Epidermal melanocyte (primary cell): ENCODE results near the gene CACNA2D4.
A peak's percentile ranks its signal among the peaks of the same experiment; 100 is the strongest.
"Not testable (repeated sequence)": the region's sequence is repeated elsewhere in the genome, so short reads cannot be mapped to it uniquely, and the experiment has no call there.

Experiments
- DNase-seq: peaks from one replicate; pipeline ENCODE4 v3.0.0; 2011; ENCODE audit warnings: low spot score; ENCODE audit not compliant: insufficient read length

CACNA2D4 gene

GRCh38 chr12:1918081-1918883 lies at the start of gene CACNA2D4:
CACNA2D4 (minus strand) TSS chr12:1918652; CDS start chr12:1918473, 179 bp downstream.
- no peak for DNase-seq

GRCh38 chr12:1966561-1967226 lies 48.2 kb upstream of the CACNA2D4 start:
- no peak for DNase-seq

GRCh38 chr12:1965916-1966315 lies 47.5 kb upstream of the CACNA2D4 start:
- DNase-seq: no peak

- no peak for DNase-seq
Observed at GRCh38 chr12:1962051-1963020, 43.9 kb upstream of the CACNA2D4 start.

- no peak for DNase-seq
Observed at GRCh38 chr12:1956716-1957115, 38.3 kb upstream of the CACNA2D4 start.

- DNase-seq: no peak
Observed at GRCh38 chr12:1949771-1950470, 31.5 kb upstream of the CACNA2D4 start.

- no peak for DNase-seq
Observed at GRCh38 chr12:1948883-1949282, 30.4 kb upstream of the CACNA2D4 start.

GRCh38 chr12:1947081-1947480 lies 28.6 kb upstream of the CACNA2D4 start:
- no peak for DNase-seq

GRCh38 chr12:1946296-1946695 lies 27.8 kb upstream of the CACNA2D4 start:
- no peak for DNase-seq

- DNase-seq: not testable (repeated sequence)
Observed at GRCh38 chr12:1945502-1945901, 27.1 kb upstream of the CACNA2D4 start.

- peak; percentile 79 for DNase-seq
Observed at GRCh38 chr12:1939801-1940607, 21.6 kb upstream of the CACNA2D4 start.

GRCh38 chr12:1939331-1939730 lies 20.9 kb upstream of the CACNA2D4 start:
- no peak for DNase-seq

- no peak for DNase-seq
Observed at GRCh38 chr12:1937481-1938224, 19.2 kb upstream of the CACNA2D4 start.

- DNase-seq: no peak
Observed at GRCh38 chr12:1936406-1937320, 18.2 kb upstream of the CACNA2D4 start.

- no peak for DNase-seq
Observed at GRCh38 chr12:1935700-1936378, 17.4 kb upstream of the CACNA2D4 start.

GRCh38 chr12:1935242-1935641 lies 16.8 kb upstream of the CACNA2D4 start:
- no peak for DNase-seq

GRCh38 chr12:1934831-1935230 lies 16.4 kb upstream of the CACNA2D4 start:
- no peak for DNase-seq

GRCh38 chr12:1934068-1934467 lies 15.6 kb upstream of the CACNA2D4 start:
- DNase-seq: no peak
